ENCODE data around the gene NKD2.

DNA sequence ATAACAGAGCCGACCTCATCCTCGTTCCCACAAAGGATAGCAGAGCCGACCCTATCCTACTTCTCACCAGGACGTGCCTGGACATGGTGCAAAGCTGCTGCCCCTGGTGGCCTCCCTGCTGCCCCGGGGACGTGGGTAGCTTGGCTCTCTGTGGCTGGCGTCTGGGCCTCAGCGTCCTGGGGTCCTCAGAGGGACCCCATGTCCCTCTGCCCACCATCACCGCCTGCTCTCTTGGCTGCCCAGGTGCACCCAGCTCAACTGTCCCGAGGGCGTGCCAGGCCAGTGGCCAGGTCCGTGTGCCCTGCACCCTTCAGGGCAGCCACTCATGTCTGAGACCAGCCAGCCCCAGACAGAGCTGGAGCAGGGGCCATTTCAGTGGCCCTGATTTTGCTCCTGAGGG is 8.5 kb downstream of the NKD2 start:
- TF ChIP-seq JUND (IDR thresholded peaks at IDR 0.05; ENCODE audit: borderline replicate concordance, low read depth, low read length) (no peak), JUND (tag; IDR thresholded peaks at IDR 0.05; ENCODE audit: borderline replicate concordance, low read depth, low read length) (no peak), KHSRP (IDR thresholded peaks at IDR 0.05) (no peak), RFX5 (IDR thresholded peaks at IDR 0.05; ENCODE audit: low read depth, low read length) (no peak), POU5F1 (IDR thresholded peaks at IDR 0.05; ENCODE audit: borderline replicate concordance, low read depth, low read length, partially characterized antibody) (no peak), KLF10 (CRISPR knock-in tag; IDR thresholded peaks at IDR 0.05) (no peak), ELF1 (tag; IDR thresholded peaks at IDR 0.05) (no peak), POLR2A (conservative IDR thresholded peaks at IDR 0.05) (no peak), MTA1 (IDR thresholded peaks at IDR 0.05; ENCODE audit: borderline replicate concordance) (no peak), ETS1 (conservative IDR thresholded peaks at IDR 0.05; ENCODE audit: control insufficient read depth, low read depth, low read length) (no peak), TARDBP (IDR thresholded peaks at IDR 0.05) (no peak)
- TF ChIP-seq, protein P1, sequence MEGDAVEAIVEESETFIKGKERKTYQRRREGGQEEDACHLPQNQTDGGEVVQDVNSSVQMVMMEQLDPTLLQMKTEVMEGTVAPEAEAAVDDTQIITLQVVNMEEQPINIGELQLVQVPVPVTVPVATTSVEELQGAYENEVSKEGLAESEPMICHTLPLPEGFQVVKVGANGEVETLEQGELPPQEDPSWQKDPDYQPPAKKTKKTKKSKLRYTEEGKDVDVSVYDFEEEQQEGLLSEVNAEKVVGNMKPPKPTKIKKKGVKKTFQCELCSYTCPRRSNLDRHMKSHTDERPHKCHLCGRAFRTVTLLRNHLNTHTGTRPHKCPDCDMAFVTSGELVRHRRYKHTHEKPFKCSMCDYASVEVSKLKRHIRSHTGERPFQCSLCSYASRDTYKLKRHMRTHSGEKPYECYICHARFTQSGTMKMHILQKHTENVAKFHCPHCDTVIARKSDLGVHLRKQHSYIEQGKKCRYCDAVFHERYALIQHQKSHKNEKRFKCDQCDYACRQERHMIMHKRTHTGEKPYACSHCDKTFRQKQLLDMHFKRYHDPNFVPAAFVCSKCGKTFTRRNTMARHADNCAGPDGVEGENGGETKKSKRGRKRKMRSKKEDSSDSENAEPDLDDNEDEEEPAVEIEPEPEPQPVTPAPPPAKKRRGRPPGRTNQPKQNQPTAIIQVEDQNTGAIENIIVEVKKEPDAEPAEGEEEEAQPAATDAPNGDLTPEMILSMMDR (IDR thresholded peaks at IDR 0.05 in 2 of 3, conservative IDR thresholded peaks at IDR 0.05 in 1 of 3; ENCODE audit: insufficient read depth in 2 of 3, low read depth in 1 of 3, low read length in 3 of 3) = no peak
- TF ChIP-seq, protein P2, sequence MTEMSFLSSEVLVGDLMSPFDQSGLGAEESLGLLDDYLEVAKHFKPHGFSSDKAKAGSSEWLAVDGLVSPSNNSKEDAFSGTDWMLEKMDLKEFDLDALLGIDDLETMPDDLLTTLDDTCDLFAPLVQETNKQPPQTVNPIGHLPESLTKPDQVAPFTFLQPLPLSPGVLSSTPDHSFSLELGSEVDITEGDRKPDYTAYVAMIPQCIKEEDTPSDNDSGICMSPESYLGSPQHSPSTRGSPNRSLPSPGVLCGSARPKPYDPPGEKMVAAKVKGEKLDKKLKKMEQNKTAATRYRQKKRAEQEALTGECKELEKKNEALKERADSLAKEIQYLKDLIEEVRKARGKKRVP (CRISPR knock-in tag; IDR thresholded peaks at IDR 0.05) = no peak

Data from K562 (cell line).